HG03064 (cell line): ENCODE data around the gene CTBP1.

Experiments
- ATAC-seq: cut with Tn5 transposase; IDR thresholded peaks from one replicate; pipeline ENCODE4 v1.9.1; 2021; ENCODE audit warnings: low read depth; ENCODE audit not compliant: unreplicated experiment

The CTBP1 gene

GRCh38 chr4:1226144-1226481, 22.8 kb downstream of the CTBP1 start:
- ATAC-seq = no peak

- no peak for ATAC-seq
Observed at GRCh38 chr4:1225272-1226143, 23.4 kb downstream of the CTBP1 start.

GRCh38 chr4:1223841-1224809, 24.8 kb downstream of the CTBP1 start:
- no peak for ATAC-seq

GRCh38 chr4:1222938-1223690, 25.8 kb downstream of the CTBP1 start:
- ATAC-seq = no peak

GRCh38 chr4:1222036-1222789, 26.7 kb downstream of the CTBP1 start:
- no peak for ATAC-seq

GRCh38 chr4:1221155-1221870, 27.6 kb downstream of the CTBP1 start:
- ATAC-seq = no peak

GRCh38 chr4:1220566-1220965, 28.4 kb downstream of the CTBP1 start:
- ATAC-seq = no peak

- ATAC-seq = peak; percentile 2
Observed at GRCh38 chr4:1219566-1219950, 29.4 kb downstream of the CTBP1 start.

GRCh38 chr4:1218634-1219565, 30.0 kb downstream of the CTBP1 start:
- ATAC-seq = peak; percentile 69

GRCh38 chr4:1217366-1217765, 31.6 kb downstream of the CTBP1 start:
- no peak for ATAC-seq

GRCh38 chr4:1216869-1217294, 32.0 kb downstream of the CTBP1 start:
- no peak for ATAC-seq

GRCh38 chr4:1216076-1216614, 32.8 kb downstream of the CTBP1 start:
- no peak for ATAC-seq

- ATAC-seq = no peak
Observed at GRCh38 chr4:1215141-1216075, 33.5 kb downstream of the CTBP1 start.

GRCh38 chr4:1214101-1215095, 34.5 kb downstream of the CTBP1 start:
- no peak for ATAC-seq

GRCh38 chr4:1213336-1213995, 35.5 kb downstream of the CTBP1 start:
- ATAC-seq = no peak
